Stimulated activated CD4-positive, alpha-beta T cell treated with anti-CD3 and anti-CD28 coated beads, Interleukin-1b, Interleukin-23, amount 100 ng/mL, for 1 hour (primary cell): ENCODE measurements around the gene PRKRA.
"Not testable (repeated sequence)": the region's sequence is repeated elsewhere in the genome, so short reads cannot be mapped to it uniquely, and the experiment has no call there.

ENCODE experiments used
- DNase-seq, 2 donors: peaks; one replicate each; pipeline ENCODE4 v3.0.0-alpha.2; 2020; ENCODE audit warnings: low read depth in 2 of 2

The PRKRA gene

DNA sequence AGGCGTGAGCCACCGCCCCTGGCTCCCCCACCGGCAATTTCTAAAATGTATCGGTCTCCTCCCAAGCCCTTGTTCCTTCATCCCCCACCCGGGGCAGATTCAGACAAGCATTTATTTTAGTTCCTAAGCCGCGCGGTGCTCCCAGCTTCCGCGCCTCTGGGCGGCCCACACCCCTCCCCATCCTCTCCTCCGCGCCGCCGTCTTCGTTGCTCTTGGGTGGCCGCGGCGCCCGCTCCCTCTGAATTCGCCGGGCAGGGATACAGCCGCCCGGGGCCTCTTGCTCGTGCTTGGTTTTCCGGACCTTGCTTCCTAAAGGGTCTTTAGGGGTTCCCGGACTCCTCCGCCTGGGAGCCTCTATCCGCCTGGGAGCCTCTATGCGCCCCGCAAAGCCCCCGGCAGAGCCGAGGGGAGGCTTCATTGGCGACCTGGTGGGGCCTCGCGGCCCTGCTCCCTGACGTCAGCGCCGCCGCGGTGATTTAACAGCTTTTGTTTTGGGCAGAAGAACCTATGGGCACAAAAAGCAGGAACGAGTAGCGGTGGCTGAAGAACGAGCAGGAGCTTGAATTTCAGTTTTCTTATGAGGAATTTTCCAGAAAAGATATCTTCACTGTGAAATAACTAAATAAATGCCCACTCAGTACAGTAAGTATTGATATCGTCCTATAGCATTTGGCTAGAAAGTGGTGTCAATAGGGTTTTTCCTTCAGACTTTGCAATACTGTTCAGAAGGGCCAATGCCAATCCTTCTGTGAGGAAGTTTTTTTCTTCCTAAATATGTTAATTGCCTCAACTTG lies 37.3 kb downstream of the PRKRA start:
- DNase-seq = peak; percentile 25 to 48

- DNase-seq = not testable (repeated sequence)
Observed at GRCh38 chr2:178412453-178412852, 38.5 kb downstream of the PRKRA start.

GRCh38 chr2:178412047-178412446 lies 38.9 kb downstream of the PRKRA start:
- DNase-seq = no peak

GRCh38 chr2:178409261-178409660 lies 41.7 kb downstream of the PRKRA start:
- no peak for DNase-seq

- no peak for DNase-seq
Observed at GRCh38 chr2:178404368-178404767, 46.6 kb downstream of the PRKRA start.

DNA sequence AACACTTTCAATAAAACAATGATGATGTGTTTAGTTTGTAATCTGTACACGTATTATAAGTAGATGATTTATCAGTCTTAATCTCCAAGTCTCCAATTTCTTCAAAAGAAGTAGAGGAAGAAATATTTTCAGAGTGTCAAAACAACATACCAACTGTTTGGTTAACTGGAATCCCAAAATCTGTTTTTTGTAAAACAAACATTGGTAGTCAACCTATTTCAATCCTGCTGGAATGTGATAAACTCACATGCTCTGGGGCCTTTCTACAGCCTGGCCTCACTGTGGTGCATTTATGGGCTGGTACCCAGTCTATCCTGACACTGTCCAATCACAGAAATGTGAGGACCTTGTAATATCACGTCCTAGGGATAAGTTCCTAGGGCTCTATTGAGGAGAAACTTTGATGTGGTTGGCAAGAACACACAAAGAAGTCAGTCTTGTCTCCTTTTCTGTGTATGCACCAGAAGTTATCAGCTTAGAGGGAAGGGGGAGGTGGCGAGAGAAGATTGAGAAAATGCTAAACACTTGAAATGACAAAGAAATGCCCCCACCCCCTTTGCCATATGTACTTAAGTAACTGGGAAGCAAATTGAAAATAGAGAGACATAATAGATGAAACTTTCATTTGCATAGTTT lies 47.2 kb downstream of the PRKRA start:
- no peak for DNase-seq

- no peak for DNase-seq
Observed at GRCh38 chr2:178401994-178402437, 49.0 kb downstream of the PRKRA start.

DNA sequence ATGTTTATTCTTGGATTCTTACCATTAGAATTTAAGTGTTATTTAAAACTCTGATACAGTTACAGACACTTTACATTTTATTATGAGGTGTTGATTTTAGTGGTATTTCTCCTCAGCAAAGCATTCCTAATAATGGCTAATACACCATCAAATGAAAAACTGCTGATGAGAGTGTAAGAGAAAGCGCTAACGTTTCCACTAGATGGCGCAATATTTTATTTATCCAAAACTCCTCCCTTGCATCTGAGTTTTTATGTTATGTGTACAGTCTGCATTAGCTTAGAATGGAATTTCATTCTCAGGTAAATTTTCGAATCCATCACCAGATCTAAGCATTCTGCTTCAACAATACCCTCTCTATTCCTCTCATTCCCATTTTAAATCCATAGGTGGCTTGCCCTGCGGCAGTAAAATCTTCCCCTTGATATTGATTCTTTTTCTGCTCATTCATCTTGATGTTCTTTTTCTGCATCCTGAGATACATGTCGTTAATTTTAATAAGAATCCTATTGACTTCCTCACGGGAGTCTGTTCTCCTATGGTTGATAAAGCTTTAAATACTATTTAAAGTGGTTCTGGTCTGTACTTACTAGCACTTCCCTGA lies 53.9 kb downstream of the PRKRA start:
- no peak for DNase-seq

- DNase-seq = no peak
Observed at GRCh38 chr2:178395941-178396570, 54.9 kb downstream of the PRKRA start.

DNA sequence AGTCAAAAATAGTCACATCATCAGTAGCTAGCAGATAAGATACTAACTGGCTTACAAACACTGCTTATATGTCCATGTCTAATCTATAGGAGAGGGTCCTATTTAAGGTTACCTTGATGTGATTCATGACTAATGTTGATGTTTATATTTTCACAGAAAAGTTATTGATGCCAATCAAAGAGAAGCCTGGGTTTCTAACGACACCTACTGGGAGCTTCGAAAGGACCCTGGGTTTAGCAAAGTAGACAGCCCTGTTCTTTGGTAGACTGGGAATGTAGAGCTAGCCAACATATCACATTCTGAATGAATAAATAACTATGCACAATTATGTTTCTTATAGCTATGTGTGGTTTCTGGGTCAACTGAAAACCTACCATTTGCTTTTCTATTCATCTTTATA lies 55.7 kb downstream of the PRKRA start:
- no peak for DNase-seq

DNA sequence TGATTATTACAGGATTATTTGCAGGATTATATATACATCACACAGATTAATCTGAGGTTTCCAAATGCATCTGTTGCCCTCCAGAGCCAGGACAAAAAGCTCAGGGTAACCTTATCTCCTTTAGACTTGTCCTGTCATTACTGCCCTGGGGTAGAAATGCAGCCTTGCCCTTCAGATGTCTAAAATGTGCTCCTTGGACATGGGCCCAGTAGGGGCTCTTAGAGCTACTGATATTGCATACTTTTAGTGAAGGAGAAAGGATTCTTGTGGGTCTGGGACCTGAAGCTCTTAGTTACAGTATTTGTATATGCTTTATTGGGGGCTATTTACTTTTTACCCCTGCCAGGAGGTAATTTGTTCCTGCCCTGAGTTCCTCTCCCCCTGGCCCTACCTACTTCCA lies 56.1 kb downstream of the PRKRA start:
- DNase-seq = no peak

DNA sequence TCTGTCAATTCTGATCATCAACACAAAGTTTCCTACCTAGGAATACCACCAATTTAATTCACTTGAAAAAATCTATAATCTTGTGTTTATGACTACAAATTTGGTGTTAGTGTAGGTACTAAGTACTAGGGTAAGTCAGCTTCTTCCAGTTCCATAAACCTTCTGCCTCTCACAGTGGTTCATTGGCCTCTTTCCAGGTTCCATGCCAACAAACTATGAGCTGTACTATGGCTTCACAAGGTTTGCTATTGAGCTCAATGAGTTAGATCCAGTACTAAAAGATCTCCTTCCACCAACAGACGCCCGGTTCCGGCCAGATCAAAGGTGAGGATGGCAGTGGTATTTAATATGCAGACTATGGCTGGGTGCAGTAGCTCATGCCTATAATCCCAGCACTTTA lies 58.8 kb downstream of the PRKRA start:
- DNase-seq = no peak

DNA sequence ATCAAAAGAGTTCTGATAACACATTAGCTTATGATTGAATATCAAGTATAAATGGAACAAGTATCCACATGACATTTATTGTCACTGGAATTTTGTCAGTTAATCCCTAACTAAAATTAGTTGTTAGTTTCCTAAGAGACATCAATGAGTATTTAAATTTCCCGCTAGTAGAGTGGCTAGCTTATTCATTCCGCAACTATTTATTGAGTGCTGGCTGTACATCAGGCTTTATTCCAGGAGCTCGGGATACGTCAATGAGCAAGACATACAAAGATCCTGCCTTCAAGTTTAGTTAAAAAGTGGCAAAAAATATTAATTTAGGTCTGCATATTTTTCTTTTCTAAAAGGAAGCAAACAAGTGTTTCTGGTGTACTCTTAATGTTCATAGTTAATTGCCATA lies 59.3 kb downstream of the PRKRA start:
- DNase-seq = no peak

- no peak for DNase-seq
Observed at GRCh38 chr2:178388287-178388686, 62.7 kb downstream of the PRKRA start.

- no peak for DNase-seq
Observed at GRCh38 chr2:178386986-178387597, 63.9 kb downstream of the PRKRA start.

DNA sequence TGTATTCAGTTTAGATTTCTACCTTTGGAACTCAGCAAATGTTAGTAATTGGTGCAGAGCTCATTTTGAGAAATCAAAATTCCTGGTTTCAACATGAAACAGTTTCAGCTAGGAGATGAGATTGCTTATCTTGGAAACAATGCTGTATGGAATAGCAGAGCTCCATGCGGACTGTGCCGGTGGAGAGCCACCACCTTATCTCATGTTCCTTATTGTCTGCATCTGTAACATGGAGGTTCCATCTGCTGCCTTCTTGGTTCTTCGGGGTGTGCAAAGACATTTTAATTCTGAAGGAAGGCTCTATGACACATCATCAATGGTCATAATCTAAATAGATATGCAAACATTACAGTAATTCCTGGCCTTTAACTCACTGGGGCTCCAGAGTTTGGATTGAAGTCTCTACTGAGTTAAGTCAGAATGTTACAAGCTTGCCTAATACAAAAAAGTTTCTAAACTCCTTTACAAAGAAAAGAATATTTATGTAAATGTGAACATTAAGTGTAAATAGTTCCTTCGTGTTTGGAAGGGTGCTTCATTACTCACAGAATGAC lies 65.3 kb downstream of the PRKRA start:
- no peak for DNase-seq

DNA sequence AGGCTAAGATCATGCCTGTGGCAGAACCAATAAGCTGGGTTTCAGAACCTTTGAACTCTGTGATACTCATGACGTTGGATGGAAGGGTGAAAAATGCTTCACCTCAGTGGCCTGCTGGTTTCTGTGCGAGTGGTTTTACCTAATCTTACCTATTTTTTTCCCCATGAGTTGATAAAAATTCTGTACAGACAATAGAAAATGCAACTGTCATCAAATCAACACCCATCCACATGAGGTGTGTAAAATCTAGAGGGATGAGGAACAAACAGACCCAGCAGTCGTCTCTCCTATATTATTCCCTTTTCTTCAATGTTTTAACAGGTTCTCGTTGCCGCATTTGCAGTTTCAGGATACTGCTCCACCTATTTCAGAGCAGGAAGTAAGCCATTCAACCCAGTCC lies 67.3 kb downstream of the PRKRA start:
- DNase-seq = no peak
